ENCODE measurements around the gene CNGB1. TPM values are rescaled to one million over a fixed set of nuclear protein-coding genes. Genes with fewer than 3 reads are reported as not detected.

The CNGB1 gene
- total RNA-seq, 2 experiments from 2014 or later: not detected

GRCh38 chr16:57947261-57947660 lies 23.7 kb downstream of the CNGB1 start:
- H3K9me2 ChIP-seq (ENCODE audit: insufficient read depth, low read length): no peaks in the 10 kb centered on the region
- ChIA-PET POLR2A (interaction anchor here (0.9 kb wide), 1 partner anchor 14 kb away, joined by 3 read pairs; no protein-coding TSS in a partner anchor), CTCF (ENCODE audit: unreplicated experiment) (no interaction called here)
- TF ChIP-seq CTCF (conservative IDR thresholded peaks at IDR 0.05; ENCODE audit: low read length) (no peak), EZH2phosphoT487 (IDR thresholded peaks at IDR 0.05; ENCODE audit: borderline replicate concordance, low read depth, low read length) (no peak)
- no peak overlapping the region for H2AFZ ChIP-seq (ENCODE audit: low read length)
- BruUV-seq (replicated peaks): no TSS peak
- no peaks in the 10 kb centered on the region for H3K79me2 ChIP-seq (ENCODE audit: insufficient read depth, low read depth, low read length)
- no peaks in the 10 kb centered on the region for H3K4me1 ChIP-seq (ENCODE audit: insufficient read depth, low read length, poor library complexity, severe bottlenecking)
- no peaks in the 10 kb centered on the region for H3K9me3 ChIP-seq (ENCODE audit: low read length)
- H3K27ac ChIP-seq (ENCODE audit: low read depth, low read length, poor library complexity, severe bottlenecking): no peak overlapping the region
- no peaks in the 10 kb centered on the region for H3K36me3 ChIP-seq (ENCODE audit: insufficient read depth, low read length)
- intact Hi-C loops (cut with micrococcal nuclease; ENCODE audit: unreplicated experiment): no loop called here
- H4K20me1 ChIP-seq (ENCODE audit: insufficient read depth, low read length): no peaks in the 10 kb centered on the region
- DNase-seq (ENCODE audit: low spot score): no peak
- H3K4me3 ChIP-seq (ENCODE audit: low read depth, low read length, poor library complexity, severe bottlenecking): no peak overlapping the region
- no peak overlapping the region for H3K4me2 ChIP-seq (ENCODE audit: low read length)

- H3K9me3 ChIP-seq (ENCODE audit: low read length): no peaks in the 10 kb centered on the region
- TF ChIP-seq EZH2phosphoT487 (IDR thresholded peaks at IDR 0.05; ENCODE audit: borderline replicate concordance, low read depth, low read length) (no peak), CTCF (conservative IDR thresholded peaks at IDR 0.05; ENCODE audit: low read length) (no peak)
- no peak overlapping the region for H3K27ac ChIP-seq (ENCODE audit: low read depth, low read length, poor library complexity, severe bottlenecking)
- POLR2A ChIA-PET: no interaction called here
- CTCF ChIA-PET (ENCODE audit: unreplicated experiment): no interaction called here
- H3K4me3 ChIP-seq (ENCODE audit: low read depth, low read length, poor library complexity, severe bottlenecking): no peak overlapping the region
- no peaks in the 10 kb centered on the region for H3K79me2 ChIP-seq (ENCODE audit: insufficient read depth, low read depth, low read length)
- BruUV-seq (replicated peaks): no TSS peak
- DNase-seq (ENCODE audit: low spot score): no peak
- no peaks in the 10 kb centered on the region for H3K36me3 ChIP-seq (ENCODE audit: insufficient read depth, low read length)
- H4K20me1 ChIP-seq (ENCODE audit: insufficient read depth, low read length): no peaks in the 10 kb centered on the region
- H3K4me2 ChIP-seq (ENCODE audit: low read length): no peak overlapping the region
- no peaks in the 10 kb centered on the region for H3K9me2 ChIP-seq (ENCODE audit: insufficient read depth, low read length)
- no peaks in the 10 kb centered on the region for H3K4me1 ChIP-seq (ENCODE audit: insufficient read depth, low read length, poor library complexity, severe bottlenecking)
- H2AFZ ChIP-seq (ENCODE audit: low read length): no peak overlapping the region
- intact Hi-C loops (cut with micrococcal nuclease; ENCODE audit: unreplicated experiment): no loop called here
These were observed 24.6 kb downstream of the CNGB1 start for GRCh38 chr16:57946181-57946801.

- no peaks in the 10 kb centered on the region for H3K4me1 ChIP-seq (ENCODE audit: insufficient read depth, low read length, poor library complexity, severe bottlenecking)
- H3K79me2 ChIP-seq (ENCODE audit: insufficient read depth, low read depth, low read length): no peaks in the 10 kb centered on the region
- TF ChIP-seq EZH2phosphoT487 (IDR thresholded peaks at IDR 0.05; ENCODE audit: borderline replicate concordance, low read depth, low read length) (no peak), CTCF (conservative IDR thresholded peaks at IDR 0.05; ENCODE audit: low read length) (peak; percentile 51)
- intact Hi-C loops (cut with micrococcal nuclease; ENCODE audit: unreplicated experiment): no loop called here
- no peaks in the 10 kb centered on the region for H3K9me3 ChIP-seq (ENCODE audit: low read length)
- CTCF ChIA-PET (ENCODE audit: unreplicated experiment): no interaction called here
- BruUV-seq (replicated peaks): no TSS peak
- no peak for DNase-seq (ENCODE audit: low spot score)
- POLR2A ChIA-PET: no interaction called here
- no peaks in the 10 kb centered on the region for H4K20me1 ChIP-seq (ENCODE audit: insufficient read depth, low read length)
- H3K27ac ChIP-seq (ENCODE audit: low read depth, low read length, poor library complexity, severe bottlenecking): no peak overlapping the region
- no peaks in the 10 kb centered on the region for H3K9me2 ChIP-seq (ENCODE audit: insufficient read depth, low read length)
- H3K4me3 ChIP-seq (ENCODE audit: low read depth, low read length, poor library complexity, severe bottlenecking): no peak overlapping the region
- H3K36me3 ChIP-seq (ENCODE audit: insufficient read depth, low read length): no peaks in the 10 kb centered on the region
- no peak overlapping the region for H2AFZ ChIP-seq (ENCODE audit: low read length)
- no peak overlapping the region for H3K4me2 ChIP-seq (ENCODE audit: low read length)
These were observed 25.2 kb downstream of the CNGB1 start for GRCh38 chr16:57945740-57946138.

Data from OCI-LY7 (cell line).